A549 (cell line): Measurements from ENCODE around the gene PRR15L.

Experiments used
- CHD2 ChIP-seq: fragments of 150-350 bp; IDR thresholded peaks from 2 replicates; pipeline ENCODE4 v1.6.1; 2014; ENCODE audit warnings: low read length; ENCODE audit not compliant: partially characterized antibody
- CTCF ChIP-seq: fragments of >200 bp; sonication (Bioruptor Twin); formaldehyde crosslinking; IDR thresholded peaks from 3 replicates; pipeline ENCODE4 v1.5.1; 2016
- EP300 ChIP-seq, 2 experiments: fragments of >200 bp; sonication (Bioruptor Twin); formaldehyde crosslinking; IDR thresholded peaks; 2 replicates in 1 of 2; 3 replicates in 1 of 2; pipeline ENCODE4 v1.6.1; 2016 to 2017
- JUNB ChIP-seq: fragments of >200 bp; sonication (Bioruptor Twin); formaldehyde crosslinking; IDR thresholded peaks from 2 replicates; pipeline ENCODE4 v1.6.1; 2016
- POLR2A ChIP-seq: IDR thresholded peaks from 2 replicates; pipeline ENCODE4 v1.6.1; 2012; ENCODE audit warnings: mild to moderate bottlenecking, low read length
- RNF2 ChIP-seq: fragments of 200-600 bp; sonication (generic); IDR thresholded peaks from 2 replicates; pipeline ENCODE4 v1.6.1; 2016; ENCODE audit warnings: low read depth, mild to moderate bottlenecking, antibody characterized with exemption, moderate library complexity, borderline replicate concordance
- ZNF302 ChIP-seq: fragments of 250-450 bp; sonication (Bioruptor Pico); IDR thresholded peaks from 2 replicates; pipeline ENCODE4 v1.9.0; 2021; ENCODE audit warnings: inconsistent platforms, mild to moderate bottlenecking, moderate library complexity

DNA sequence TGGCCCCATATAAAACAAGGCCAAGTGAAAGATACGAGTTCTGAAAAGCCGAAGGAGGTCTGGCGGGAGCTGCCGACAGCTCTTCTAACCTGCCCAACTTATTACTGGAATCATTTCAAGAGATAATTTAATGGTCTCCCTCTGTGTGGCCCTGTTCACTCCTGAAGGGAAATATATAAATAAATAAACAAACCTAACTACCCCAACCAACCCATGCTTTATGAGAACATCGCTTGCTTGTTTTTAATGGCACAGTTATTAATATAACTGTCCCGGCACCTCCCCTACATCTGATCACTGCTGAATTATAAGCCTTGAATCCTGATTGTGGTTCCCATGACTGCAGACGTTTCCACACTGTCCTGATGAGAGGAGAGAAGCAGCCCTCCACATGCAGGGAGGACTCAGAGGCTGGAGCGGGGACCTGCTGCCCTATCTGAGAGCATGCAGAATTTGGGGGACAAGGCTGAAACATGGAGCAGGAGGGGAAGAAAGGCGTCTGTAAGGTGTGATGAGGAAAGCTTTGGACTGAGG lies 35.4 kb upstream of the PRR15L start:
- TF ChIP-seq EP300 (IDR thresholded peaks at IDR 0.05) (no peak), CTCF (no peak), POLR2A (no peak), JUNB (no peak), CHD2 (no peak), ZNF302 (CRISPR knock-in tag) (no peak), RNF2 (no peak)
